HCT116 (cell line): ENCODE measurements around the gene PHF21B.

Experiments used
- EZH2 ChIP-seq: fragments of 200-600 bp; sonication (generic); IDR thresholded peaks from 2 replicates; pipeline ENCODE4 v1.6.1; 2017; ENCODE audit warnings: antibody characterized with exemption, mixed run types
- MAX ChIP-seq: IDR thresholded peaks from 2 replicates; pipeline ENCODE4 v1.6.1; 2012
- POLR2AphosphoS5 ChIP-seq: IDR thresholded peaks from 2 replicates; pipeline ENCODE4 v1.6.1; 2011; ENCODE audit warnings: mild to moderate bottlenecking, low read depth, low read length, moderate library complexity
- YY1 ChIP-seq: IDR thresholded peaks from 2 replicates; pipeline ENCODE4 v1.6.1; 2011; ENCODE audit warnings: low read length, low read depth, moderate library complexity, mild to moderate bottlenecking; ENCODE audit not compliant: insufficient replicate concordance; ENCODE audit errors: extremely low read depth
- ZFX ChIP-seq: fragments of 450-650 bp; IDR thresholded peaks from 2 replicates; pipeline ENCODE4 v1.6.1; 2017
- TF ChIP-seq, protein P1 (sequence below), 3 experiments: fragments of 200-600 bp in 1 of 3; sonication (generic) in 1 of 3; IDR thresholded peaks in 2 of 3; conservative IDR thresholded peaks in 1 of 3; 2 replicates each; pipeline ENCODE4 v1.5.1; 2012 to 2017; ENCODE audit warnings: low read depth in 2 of 3, low read length in 2 of 3, antibody characterized with exemption in 1 of 3, borderline replicate concordance in 1 of 3, control low read depth in 1 of 3, mild to moderate bottlenecking in 1 of 3, mixed read lengths in 1 of 3, mixed run types in 1 of 3, moderate library complexity in 1 of 3; ENCODE audit not compliant: insufficient read depth in 1 of 3

DNA sequence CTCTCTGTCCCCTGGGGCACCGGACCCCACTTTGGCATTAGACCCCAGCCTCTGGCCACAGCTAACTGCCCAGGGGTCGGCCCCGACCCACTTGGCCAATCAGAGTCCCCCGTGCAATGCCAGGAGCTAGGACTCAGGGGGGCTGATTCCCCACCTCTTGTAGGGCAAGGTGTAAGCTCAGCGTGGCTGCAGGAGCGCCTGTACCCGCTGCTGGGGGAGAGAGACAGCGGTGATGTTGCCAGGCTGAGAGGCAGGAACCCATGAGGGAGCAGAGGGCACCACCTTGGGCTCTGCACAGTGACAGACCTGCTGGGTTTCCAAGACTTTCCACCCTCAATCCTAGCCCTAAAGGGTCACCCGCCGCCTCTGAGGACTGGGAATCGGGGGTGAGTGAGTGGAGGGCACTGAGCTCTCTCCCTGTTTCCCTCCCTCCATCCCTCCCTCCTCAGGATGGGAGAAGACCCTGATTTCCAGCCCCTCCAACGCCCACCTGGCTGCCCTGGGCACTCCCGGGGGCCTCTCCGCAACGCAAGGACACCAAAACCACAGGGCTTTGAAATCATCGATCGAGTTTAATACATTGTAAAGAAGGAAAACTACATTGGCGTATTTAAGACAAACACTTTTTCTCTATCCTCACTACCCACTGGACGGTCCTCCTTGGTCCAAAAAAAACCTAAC is 129.1 kb downstream of the PHF21B start:
- TF ChIP-seq EZH2 = no peak
- no peak for TF ChIP-seq POLR2AphosphoS5
- TF ChIP-seq, protein P1, sequence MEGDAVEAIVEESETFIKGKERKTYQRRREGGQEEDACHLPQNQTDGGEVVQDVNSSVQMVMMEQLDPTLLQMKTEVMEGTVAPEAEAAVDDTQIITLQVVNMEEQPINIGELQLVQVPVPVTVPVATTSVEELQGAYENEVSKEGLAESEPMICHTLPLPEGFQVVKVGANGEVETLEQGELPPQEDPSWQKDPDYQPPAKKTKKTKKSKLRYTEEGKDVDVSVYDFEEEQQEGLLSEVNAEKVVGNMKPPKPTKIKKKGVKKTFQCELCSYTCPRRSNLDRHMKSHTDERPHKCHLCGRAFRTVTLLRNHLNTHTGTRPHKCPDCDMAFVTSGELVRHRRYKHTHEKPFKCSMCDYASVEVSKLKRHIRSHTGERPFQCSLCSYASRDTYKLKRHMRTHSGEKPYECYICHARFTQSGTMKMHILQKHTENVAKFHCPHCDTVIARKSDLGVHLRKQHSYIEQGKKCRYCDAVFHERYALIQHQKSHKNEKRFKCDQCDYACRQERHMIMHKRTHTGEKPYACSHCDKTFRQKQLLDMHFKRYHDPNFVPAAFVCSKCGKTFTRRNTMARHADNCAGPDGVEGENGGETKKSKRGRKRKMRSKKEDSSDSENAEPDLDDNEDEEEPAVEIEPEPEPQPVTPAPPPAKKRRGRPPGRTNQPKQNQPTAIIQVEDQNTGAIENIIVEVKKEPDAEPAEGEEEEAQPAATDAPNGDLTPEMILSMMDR (IDR thresholded peaks at IDR 0.05 in 2 of 3, conservative IDR thresholded peaks at IDR 0.05 in 1 of 3; ENCODE audit: borderline replicate concordance in 1 of 3, insufficient read depth in 1 of 3, low read depth in 2 of 3, low read length in 2 of 3) = no peak
- no peak for TF ChIP-seq YY1
- no peak for TF ChIP-seq ZFX
- TF ChIP-seq MAX = no peak
